Stimulated activated naive B cell treated with anti-CD40 and anti-IgM and Interleukin-4, amounts not matched to agents 10 μg/mL and 1 μg/mL and 100 μg/mL, for 72 hours (primary cell): ENCODE data around the gene NID1.
A peak's percentile ranks its signal among the peaks of the same experiment; 100 is the strongest.

Source experiments
- ATAC-seq, 2 donors: fragments of 150-1000 bp; cut with Tn5 transposase; replicated peaks; 2 replicates each; pipeline ENCODE4 v1.10.0; 2021; ENCODE audit warnings: moderate library complexity in 1 of 2
- DNase-seq: peaks from one replicate; pipeline ENCODE4 v3.0.0; 2021
- H3K27ac Mint-ChIP-seq: one replicate; pipeline ENCODE4 v1.8.0; 2022; ENCODE audit warnings: mild to moderate bottlenecking, mixed read lengths
- H3K27me3 Mint-ChIP-seq, 2 donors: one replicate each; pipeline ENCODE4 v1.8.0; 2022; ENCODE audit warnings: mixed read lengths in 2 of 2
- H3K36me3 Mint-ChIP-seq, 2 donors: one replicate each; pipeline ENCODE4 v1.8.0; 2022; ENCODE audit warnings: mixed read lengths in 2 of 2, mild to moderate bottlenecking in 1 of 2
- H3K4me1 Mint-ChIP-seq, 2 donors: one replicate each; pipeline ENCODE4 v1.8.0; 2022; ENCODE audit warnings: mixed read lengths in 2 of 2, mild to moderate bottlenecking in 1 of 2
- H3K4me3 Mint-ChIP-seq, 2 donors: one replicate each; pipeline ENCODE4 v1.8.0; 2022; ENCODE audit warnings: mild to moderate bottlenecking in 2 of 2, mixed read lengths in 2 of 2, moderate library complexity in 1 of 2
- H3K9me3 Mint-ChIP-seq, 2 donors: one replicate each; pipeline ENCODE4 v1.8.0; 2022; ENCODE audit warnings: mixed read lengths in 2 of 2, mild to moderate bottlenecking in 1 of 2

NID1 gene

DNA sequence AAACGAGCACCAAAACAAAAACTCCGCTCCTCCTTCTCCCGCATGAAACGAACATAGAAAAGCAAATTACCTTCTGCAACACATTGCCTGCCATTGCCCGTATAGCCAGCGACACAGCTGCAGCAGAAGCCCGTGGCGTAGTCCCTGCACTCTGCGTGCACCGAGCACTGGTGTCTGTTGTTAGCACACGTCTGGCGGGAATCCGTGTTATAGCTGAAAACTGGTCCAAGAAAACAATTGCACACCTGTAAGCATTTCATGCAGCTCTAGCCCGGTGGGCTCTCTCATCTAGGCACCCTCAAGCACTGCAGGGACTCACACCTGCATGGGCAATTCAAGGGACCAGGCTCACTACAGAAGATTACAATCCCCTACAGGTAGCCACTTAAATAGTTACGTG, 26.9 kb downstream of the NID1 start:
- no peak overlapping the region for H3K4me3 Mint-ChIP-seq
- peaks cover 5 to 24% of the 10 kb centered on the region in 2 donors for H3K27me3 Mint-ChIP-seq
- DNase-seq = no peak
- H3K9me3 Mint-ChIP-seq = peaks cover 0 to 1% of the 10 kb centered on the region in 2 donors
- no peak for ATAC-seq
- no peak overlapping the region for H3K27ac Mint-ChIP-seq
- H3K36me3 Mint-ChIP-seq = peaks cover 0 to 1% of the 10 kb centered on the region in 2 donors
- no peaks in the 10 kb centered on the region for H3K4me1 Mint-ChIP-seq

GRCh38 chr1:236035681-236036101, 29.2 kb downstream of the NID1 start:
- H3K9me3 Mint-ChIP-seq = no peaks in the 10 kb centered on the region
- no peak overlapping the region for H3K27ac Mint-ChIP-seq
- H3K36me3 Mint-ChIP-seq = no peaks in the 10 kb centered on the region
- ATAC-seq (no peak), DNase-seq (no peak)
- no peaks in the 10 kb centered on the region for H3K4me1 Mint-ChIP-seq
- H3K4me3 Mint-ChIP-seq = no peak overlapping the region
- peaks cover 0 to 10% of the 10 kb centered on the region in 2 donors for H3K27me3 Mint-ChIP-seq

GRCh38 chr1:236033336-236033735, 31.6 kb downstream of the NID1 start:
- no peak overlapping the region for H3K27ac Mint-ChIP-seq
- peaks cover 0 to 10% of the 10 kb centered on the region in 2 donors for H3K27me3 Mint-ChIP-seq
- H3K4me1 Mint-ChIP-seq = no peaks in the 10 kb centered on the region
- no peak overlapping the region for H3K4me3 Mint-ChIP-seq
- no peaks in the 10 kb centered on the region for H3K9me3 Mint-ChIP-seq
- DNase-seq = no peak
- no peak for ATAC-seq
- no peaks in the 10 kb centered on the region for H3K36me3 Mint-ChIP-seq

- peaks cover 0 to 2% of the 10 kb centered on the region in 2 donors for H3K4me1 Mint-ChIP-seq
- no peaks in the 10 kb centered on the region for H3K27me3 Mint-ChIP-seq
- no peak for ATAC-seq
- H3K36me3 Mint-ChIP-seq = no peaks in the 10 kb centered on the region
- no peak for DNase-seq
- no peaks in the 10 kb centered on the region for H3K9me3 Mint-ChIP-seq
- no peak overlapping the region for H3K27ac Mint-ChIP-seq
- no peak overlapping the region for H3K4me3 Mint-ChIP-seq
These were observed 34.4 kb downstream of the NID1 start for GRCh38 chr1:236030534-236030933.

GRCh38 chr1:236029428-236029940, 35.4 kb downstream of the NID1 start:
- Mint-ChIP-seq H3K4me3 (no peak overlapping the region), H3K9me3 (no peaks in the 10 kb centered on the region), H3K27me3 (no peaks in the 10 kb centered on the region), H3K36me3 (no peaks in the 10 kb centered on the region), H3K27ac (no peak overlapping the region), H3K4me1 (peaks cover 0 to 2% of the 10 kb centered on the region in 2 donors)
- DNase-seq (no peak), ATAC-seq (no peak)

DNA sequence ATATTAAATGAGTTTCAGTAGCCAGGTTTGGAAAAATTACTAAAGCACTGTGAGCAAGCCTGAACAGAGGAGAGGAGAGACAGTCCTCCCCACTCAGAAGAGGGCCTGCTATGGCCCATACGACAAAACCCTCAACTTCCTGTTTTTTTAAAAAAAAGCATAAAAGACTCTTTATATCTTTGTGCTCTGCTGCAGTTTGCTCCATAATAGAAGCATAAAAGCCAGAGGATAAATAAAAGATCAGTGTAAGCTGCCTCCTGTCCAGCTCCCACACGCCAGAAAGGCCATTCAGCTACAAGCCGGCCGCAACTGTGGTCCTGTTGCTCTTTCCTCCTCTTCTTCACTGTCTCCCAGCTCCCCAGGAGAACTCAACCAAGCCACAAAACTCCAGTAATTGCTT, 37.8 kb downstream of the NID1 start:
- H3K36me3 Mint-ChIP-seq = no peaks in the 10 kb centered on the region
- DNase-seq (no peak), ATAC-seq (peak in 1 of 2 donors; percentile 57)
- no peak overlapping the region for H3K27ac Mint-ChIP-seq
- peaks cover 0 to 2% of the 10 kb centered on the region in 2 donors for H3K4me1 Mint-ChIP-seq
- no peaks in the 10 kb centered on the region for H3K9me3 Mint-ChIP-seq
- H3K4me3 Mint-ChIP-seq = no peak overlapping the region
- no peaks in the 10 kb centered on the region for H3K27me3 Mint-ChIP-seq

DNA sequence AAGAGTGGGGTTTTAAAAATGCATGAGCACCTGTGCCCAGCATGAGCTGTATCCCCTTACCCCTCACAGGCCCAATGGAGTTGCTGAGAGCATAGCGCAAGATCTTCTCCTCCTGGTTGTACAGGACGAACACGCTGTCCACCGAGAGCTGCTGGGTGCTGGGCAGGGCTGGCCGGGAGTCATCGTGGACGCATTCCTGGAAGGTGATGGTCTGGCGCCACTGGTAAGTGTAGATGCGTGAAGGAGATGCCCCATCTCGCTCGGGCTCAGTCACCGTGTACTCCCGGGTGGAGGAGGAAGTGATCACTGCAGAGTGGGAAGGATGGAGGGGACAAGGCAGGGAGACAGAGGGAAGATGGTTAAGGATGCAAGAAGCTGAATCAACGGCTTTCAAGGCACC, 39.1 kb downstream of the NID1 start:
- H3K27me3 Mint-ChIP-seq = peaks cover 0 to 3% of the 10 kb centered on the region in 2 donors
- no peak overlapping the region for H3K4me3 Mint-ChIP-seq
- no peak overlapping the region for H3K27ac Mint-ChIP-seq
- DNase-seq = no peak
- H3K36me3 Mint-ChIP-seq = no peaks in the 10 kb centered on the region
- no peaks in the 10 kb centered on the region for H3K9me3 Mint-ChIP-seq
- H3K4me1 Mint-ChIP-seq = peaks cover 0 to 2% of the 10 kb centered on the region in 2 donors
- no peak for ATAC-seq

DNA sequence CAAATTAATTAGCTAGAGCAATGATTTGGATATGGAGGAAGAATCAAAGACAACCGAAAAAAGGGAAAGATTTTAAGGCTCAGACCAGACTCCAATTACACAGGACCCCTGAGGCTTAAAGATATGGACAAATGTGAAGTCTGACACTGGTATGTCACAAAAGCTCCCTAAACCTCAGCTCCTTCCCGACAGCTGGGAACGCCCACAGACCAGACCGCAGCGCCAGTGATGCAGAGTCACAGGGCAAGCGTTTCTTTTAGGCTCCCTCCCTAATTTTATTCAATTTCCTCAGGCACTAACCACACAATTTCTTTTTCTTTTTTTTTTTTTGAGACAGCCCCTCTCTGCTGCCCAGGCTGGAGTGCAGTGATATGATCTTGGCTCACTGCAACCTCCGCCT, 40.2 kb downstream of the NID1 start:
- no peaks in the 10 kb centered on the region for H3K36me3 Mint-ChIP-seq
- ATAC-seq = no peak
- H3K27ac Mint-ChIP-seq = no peak overlapping the region
- H3K4me1 Mint-ChIP-seq = peaks cover 0 to 2% of the 10 kb centered on the region in 2 donors
- DNase-seq = no peak
- H3K4me3 Mint-ChIP-seq = no peak overlapping the region
- H3K27me3 Mint-ChIP-seq = peaks cover 0 to 11% of the 10 kb centered on the region in 2 donors
- no peaks in the 10 kb centered on the region for H3K9me3 Mint-ChIP-seq

- no peaks in the 10 kb centered on the region for H3K9me3 Mint-ChIP-seq
- DNase-seq (no peak), ATAC-seq (no peak)
- H3K4me3 Mint-ChIP-seq = no peak overlapping the region
- no peak overlapping the region for H3K27ac Mint-ChIP-seq
- H3K27me3 Mint-ChIP-seq = peaks cover 0 to 11% of the 10 kb centered on the region in 2 donors
- H3K4me1 Mint-ChIP-seq = peaks cover 0 to 2% of the 10 kb centered on the region in 2 donors
- H3K36me3 Mint-ChIP-seq = no peaks in the 10 kb centered on the region
These were observed 40.8 kb downstream of the NID1 start for GRCh38 chr1:236023926-236024565.

DNA sequence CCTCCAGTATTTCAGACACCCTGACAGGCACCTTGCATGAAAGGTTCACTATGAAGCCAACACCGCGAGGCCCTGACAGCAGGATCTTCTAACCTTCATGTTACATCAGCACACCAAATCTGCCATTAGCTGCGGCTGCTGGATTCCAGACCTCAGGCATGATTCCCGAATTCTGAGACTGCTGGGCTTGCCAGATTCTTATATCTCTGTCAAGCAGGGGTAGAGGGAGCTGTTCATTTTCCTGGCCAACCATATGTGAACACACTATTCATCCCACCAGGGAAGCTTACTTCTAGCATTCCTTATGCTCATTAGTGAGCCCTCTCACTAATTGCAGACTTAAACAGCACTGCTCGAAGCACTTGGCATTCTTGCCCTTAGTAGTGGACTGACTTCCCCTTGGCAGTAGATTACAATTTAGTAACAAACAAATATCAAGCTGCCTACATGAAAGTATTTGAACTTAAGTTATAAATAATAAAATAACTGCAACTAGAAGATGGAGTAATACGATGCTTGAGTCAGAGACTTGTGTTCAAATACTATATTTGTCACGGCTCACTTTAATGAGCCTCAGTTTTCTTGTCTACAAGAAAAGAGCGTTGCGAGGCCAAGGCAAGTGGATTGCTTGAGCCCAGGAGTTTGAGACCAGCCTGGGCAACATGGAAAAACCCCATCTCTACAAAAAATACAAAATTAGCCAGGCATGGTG, 43.3 kb downstream of the NID1 start:
- peaks cover 0 to 2% of the 10 kb centered on the region in 2 donors for H3K4me1 Mint-ChIP-seq
- H3K27ac Mint-ChIP-seq = no peak overlapping the region
- peaks cover 3 to 11% of the 10 kb centered on the region in 2 donors for H3K27me3 Mint-ChIP-seq
- no peaks in the 10 kb centered on the region for H3K9me3 Mint-ChIP-seq
- no peak overlapping the region for H3K4me3 Mint-ChIP-seq
- ATAC-seq (no peak), DNase-seq (no peak)
- H3K36me3 Mint-ChIP-seq = no peaks in the 10 kb centered on the region

GRCh38 chr1:236020359-236021219, 44.3 kb downstream of the NID1 start:
- Mint-ChIP-seq H3K27ac (no peak overlapping the region), H3K4me1 (no peaks in the 10 kb centered on the region), H3K27me3 (peaks cover 3 to 11% of the 10 kb centered on the region in 2 donors), H3K36me3 (no peaks in the 10 kb centered on the region), H3K9me3 (no peaks in the 10 kb centered on the region), H3K4me3 (no peak overlapping the region)
- ATAC-seq (no peak), DNase-seq (no peak)

DNA sequence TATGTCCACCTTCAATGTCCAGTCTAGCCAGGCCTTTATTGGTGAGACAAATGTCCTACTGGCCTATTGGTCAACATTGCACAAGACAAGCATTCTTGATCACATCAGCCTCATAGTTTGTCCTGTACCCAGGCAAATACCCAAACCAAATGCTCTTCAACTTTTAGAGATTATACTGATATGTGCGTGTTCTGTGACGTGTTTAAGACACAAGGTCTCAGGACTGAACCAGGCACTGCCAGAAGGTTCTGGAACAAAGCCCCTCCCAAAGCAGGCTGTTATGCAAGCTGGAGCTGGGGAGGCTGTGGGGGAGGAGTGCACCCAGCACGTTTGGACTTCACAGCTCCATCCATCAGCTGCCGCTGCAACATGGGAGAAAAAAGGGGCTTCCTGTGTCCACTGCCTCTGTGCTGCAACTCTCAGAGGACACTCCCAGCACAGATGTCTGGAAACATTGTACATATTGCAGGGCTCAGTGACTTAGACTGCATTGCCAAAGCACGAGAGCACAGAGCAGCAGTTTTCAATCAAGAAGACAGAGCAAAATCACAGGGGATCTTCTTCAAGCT, 45.9 kb downstream of the NID1 start:
- Mint-ChIP-seq H3K27ac (no peak overlapping the region), H3K4me1 (no peaks in the 10 kb centered on the region), H3K9me3 (no peaks in the 10 kb centered on the region), H3K36me3 (no peaks in the 10 kb centered on the region), H3K27me3 (peaks cover 3 to 11% of the 10 kb centered on the region in 2 donors), H3K4me3 (no peak overlapping the region)
- no peak for ATAC-seq
- DNase-seq = no peak

DNA sequence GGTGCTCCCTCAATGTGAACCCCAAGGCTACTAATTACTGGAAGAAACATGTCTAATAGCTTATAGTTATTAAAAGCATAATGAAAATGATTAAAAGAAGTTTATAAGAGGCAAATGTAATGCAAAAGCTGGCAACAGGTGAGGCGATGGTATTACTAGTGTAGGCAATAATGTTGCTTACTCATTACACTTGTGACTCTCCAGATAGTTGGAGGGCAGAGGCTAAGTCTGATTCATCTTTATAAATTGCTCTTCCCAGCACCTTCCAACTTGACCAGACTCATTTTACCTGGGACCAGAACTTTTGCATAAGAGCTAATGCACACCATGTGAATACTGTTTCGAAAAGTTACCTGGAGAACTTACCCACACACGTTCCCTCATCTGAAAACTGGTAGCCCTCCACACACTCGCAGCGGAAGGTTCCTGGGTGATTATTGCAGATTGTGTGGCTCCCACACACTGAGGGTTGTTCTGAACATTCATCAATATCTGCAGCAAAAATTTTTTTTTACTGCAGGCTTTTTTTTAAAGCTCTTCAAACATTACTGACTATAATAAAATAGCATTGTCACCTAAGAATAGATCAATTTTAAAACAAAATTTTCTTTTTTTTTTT, 48.0 kb downstream of the NID1 start:
- H3K4me1 Mint-ChIP-seq = no peaks in the 10 kb centered on the region
- ATAC-seq = no peak
- H3K27me3 Mint-ChIP-seq = peaks cover 3 to 11% of the 10 kb centered on the region in 2 donors
- H3K9me3 Mint-ChIP-seq = no peaks in the 10 kb centered on the region
- no peak overlapping the region for H3K4me3 Mint-ChIP-seq
- no peaks in the 10 kb centered on the region for H3K36me3 Mint-ChIP-seq
- H3K27ac Mint-ChIP-seq = no peak overlapping the region
- DNase-seq = no peak

DNA sequence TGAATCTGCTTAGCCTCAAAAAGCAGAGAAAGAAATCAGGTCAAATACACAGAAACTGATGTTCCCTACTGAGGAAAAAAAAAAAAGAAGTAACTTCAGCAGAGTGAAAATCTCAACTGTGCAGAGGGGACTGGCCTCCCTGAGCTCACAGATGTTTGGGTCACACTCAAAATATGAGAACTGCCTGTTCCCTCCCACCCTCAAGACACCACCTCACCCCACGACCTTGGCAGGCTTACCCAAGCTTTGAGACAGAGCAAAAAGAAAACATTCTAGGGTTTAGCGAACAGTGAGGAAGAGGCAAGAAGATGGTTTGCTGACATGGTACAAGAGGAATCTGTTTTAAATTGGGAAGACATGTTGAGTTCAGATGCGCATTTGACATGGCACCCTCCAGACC, 48.8 kb downstream of the NID1 start:
- ATAC-seq = no peak
- no peak overlapping the region for H3K27ac Mint-ChIP-seq
- DNase-seq = no peak
- H3K4me3 Mint-ChIP-seq = no peak overlapping the region
- H3K4me1 Mint-ChIP-seq = no peaks in the 10 kb centered on the region
- H3K9me3 Mint-ChIP-seq = no peaks in the 10 kb centered on the region
- H3K27me3 Mint-ChIP-seq = peaks cover 3 to 10% of the 10 kb centered on the region in 2 donors
- H3K36me3 Mint-ChIP-seq = no peaks in the 10 kb centered on the region
